Measurements from ENCODE around the gene CPNE5.

GRCh38 chr6:36744304-36744673 lies 95.0 kb downstream of the CPNE5 start:
- TF ChIP-seq CTCF (IDR thresholded peaks at IDR 0.05) (no peak), POLR2A (IDR thresholded peaks at IDR 0.05) (no peak)
